Breast epithelium (tissue), 4 donors: ENCODE results near the gene ABHD6. TPM values are rescaled to one million over a fixed set of nuclear protein-coding genes. Genes with fewer than 3 reads are reported as not detected.
"Not testable (repeated sequence)": the region's sequence is repeated elsewhere in the genome, so short reads cannot be mapped to it uniquely, and the experiment has no call there.

Experiments
- DNase-seq, 2 donors: peaks; one replicate each; pipeline ENCODE4 v3.0.0-alpha.2; 2019; ENCODE audit warnings: low spot score in 2 of 2
- H3K27ac ChIP-seq, 2 donors: fragments of 200-600 bp; sonication (generic) in 1 of 2; one replicate each; pipeline ENCODE4 v1.5.1; 2016 to 2019; ENCODE audit warnings: mild to moderate bottlenecking in 1 of 2
- H3K27me3 ChIP-seq, 2 donors: fragments of 200-600 bp; sonication (generic) in 1 of 2; one replicate each; pipeline versions ENCODE4 v1.5.1 to v1.6.0; 2017 to 2019; ENCODE audit warnings: control low read depth in 1 of 2, mild to moderate bottlenecking in 1 of 2
- H3K36me3 ChIP-seq: fragments of 200-600 bp; one replicate; pipeline ENCODE4 v1.5.1; 2019
- H3K4me1 ChIP-seq, 2 donors: fragments of 200-600 bp; sonication (generic); one replicate each; pipeline ENCODE4 v1.5.1; 2016 to 2019; ENCODE audit warnings: control low read depth in 1 of 2
- H3K4me3 ChIP-seq, 3 donors: fragments of 200-600 bp; sonication (generic); 1 replicate in 2 of 3; 2 replicates in 1 of 3; pipeline ENCODE4 v1.5.1; 2016 to 2019; ENCODE audit warnings: mild to moderate bottlenecking in 3 of 3, moderate library complexity in 2 of 3
- H3K9me3 ChIP-seq, 2 donors: fragments of 200-600 bp; sonication (generic) in 1 of 2; one replicate each; pipeline ENCODE4 v1.5.1; 2016 to 2019; ENCODE audit warnings: control low read depth in 1 of 2
- CTCF ChIP-seq, 3 donors: fragments of 450-650 bp; IDR thresholded peaks; one replicate each; pipeline ENCODE4 v1.5.1; 2016 to 2017; ENCODE audit warnings: antibody characterized with exemption in 3 of 3, mild to moderate bottlenecking in 3 of 3, moderate library complexity in 3 of 3
- POLR2A ChIP-seq: fragments of 450-650 bp; IDR thresholded peaks from one replicate; pipeline ENCODE4 v1.6.1; 2016; ENCODE audit warnings: antibody characterized with exemption, mild to moderate bottlenecking, moderate library complexity
- POLR2AphosphoS5 ChIP-seq, 3 donors: sonication (generic); formaldehyde crosslinking; IDR thresholded peaks; one replicate each; pipeline ENCODE4 v1.6.1; 2017; ENCODE audit warnings: antibody characterized with exemption in 3 of 3
- intact Hi-C: fragments of 100-400 bp; cut with DNase I; formaldehyde crosslinking; loops from one replicate; pipeline ENCODE4 v1.15.1; 2023; ENCODE audit warnings: low total_unique reads
- total RNA-seq, 3 donors: library from RNA; depleted of rRNA; stranded (reverse); fragments of >200 nt; gene quantifications; one replicate each; pipeline ENCODE4 v1.1.0, GENCODE V29; 2016

The ABHD6 gene
- total RNA-seq, 3 donors from 2014 or later, result 10.2 to 22.2 (median 13.4) TPM

- Histone ChIP-seq H3K27ac (no peak overlapping the region), H3K4me3 (no peak overlapping the region), H3K27me3 (no peaks in the 10 kb centered on the region), H3K4me1 (no peaks in the 10 kb centered on the region), H3K9me3 (no peaks in the 10 kb centered on the region), H3K36me3 (no peaks in the 10 kb centered on the region)
- DNase-seq, result no peak
- intact Hi-C loops, result no loop called here
- TF ChIP-seq CTCF (IDR thresholded peaks at IDR 0.05) (no peak), POLR2AphosphoS5 (IDR thresholded peaks at IDR 0.05) (no peak), POLR2A (no peak)
Measured at GRCh38 chr3:58281069-58281468, 43.5 kb downstream of the ABHD6 start.

- no peaks in the 10 kb centered on the region for H3K4me1 ChIP-seq
- intact Hi-C loops, result no loop called here
- no peaks in the 10 kb centered on the region for H3K36me3 ChIP-seq
- no peaks in the 10 kb centered on the region for H3K9me3 ChIP-seq
- no peak overlapping the region for H3K4me3 ChIP-seq
- no peak for TF ChIP-seq CTCF (IDR thresholded peaks at IDR 0.05)
- TF ChIP-seq POLR2A, result no peak
- TF ChIP-seq POLR2AphosphoS5 (IDR thresholded peaks at IDR 0.05), result no peak
- H3K27me3 ChIP-seq, result no peaks in the 10 kb centered on the region
- no peak for DNase-seq
- no peak overlapping the region for H3K27ac ChIP-seq
Measured at GRCh38 chr3:58285334-58285733, 47.7 kb downstream of the ABHD6 start.

GRCh38 chr3:58287354-58287753 is 49.8 kb downstream of the ABHD6 start:
- TF ChIP-seq POLR2A, result no peak
- TF ChIP-seq POLR2AphosphoS5 (IDR thresholded peaks at IDR 0.05), result no peak
- TF ChIP-seq CTCF (IDR thresholded peaks at IDR 0.05), result no peak
- Histone ChIP-seq H3K4me3 (no peak overlapping the region), H3K27ac (no peak overlapping the region), H3K4me1 (no peaks in the 10 kb centered on the region), H3K9me3 (no peaks in the 10 kb centered on the region), H3K36me3 (no peaks in the 10 kb centered on the region), H3K27me3 (no peaks in the 10 kb centered on the region)
- DNase-seq, result no peak
- intact Hi-C loops, result no loop called here

GRCh38 chr3:58288011-58288728 is 50.6 kb downstream of the ABHD6 start:
- Histone ChIP-seq H3K27ac (no peak overlapping the region), H3K4me1 (no peaks in the 10 kb centered on the region), H3K4me3 (no peak overlapping the region), H3K27me3 (no peaks in the 10 kb centered on the region), H3K9me3 (no peaks in the 10 kb centered on the region), H3K36me3 (no peaks in the 10 kb centered on the region)
- intact Hi-C loops, result no loop called here
- no peak for TF ChIP-seq POLR2A
- TF ChIP-seq POLR2AphosphoS5 (IDR thresholded peaks at IDR 0.05), result no peak
- no peak for TF ChIP-seq CTCF (IDR thresholded peaks at IDR 0.05)
- DNase-seq, result no peak

GRCh38 chr3:58288964-58289613 is 51.5 kb downstream of the ABHD6 start:
- H3K27ac ChIP-seq, intact Hi-C loops, H3K36me3 ChIP-seq: not testable (repeated sequence)

GRCh38 chr3:58290446-58290845 is 52.9 kb downstream of the ABHD6 start:
- not testable (repeated sequence) for H3K27me3 ChIP-seq, H3K4me1 ChIP-seq, H3K9me3 ChIP-seq, H3K27ac ChIP-seq, DNase-seq, H3K36me3 ChIP-seq, H3K4me3 ChIP-seq
- intact Hi-C loops, result loop anchor here (10.0 kb wide), 1 partner anchor 106 kb away; no protein-coding TSS in a partner anchor

More at GRCh38 chr3:58288964-58289613, 51.5 kb downstream of the ABHD6 start:
- not testable (repeated sequence) for H3K9me3 ChIP-seq, DNase-seq, H3K27me3 ChIP-seq, H3K4me1 ChIP-seq, H3K4me3 ChIP-seq
